ENCODE measurements around the gene CTDSP2. TPM values are rescaled to one million over a fixed set of nuclear protein-coding genes. Genes with fewer than 3 reads are reported as not detected.
A peak's percentile ranks its signal among the peaks of the same experiment; 100 is the strongest.

Gene CTDSP2
- total RNA-seq, 4 donors from 2014 or later, result 106 to 179 (median 150) TPM

GRCh38 chr12:57772429-57773322 lies 73.9 kb downstream of the CTDSP2 start, which contains the start of gene EEF1AKMT3:
TSS of gene EEF1AKMT3 (plus strand) at chr12:57772614. CDS start at chr12:57772725, 111 bp downstream.
- TF ChIP-seq CTCF (IDR thresholded peaks at IDR 0.05), result no peak
- DNase-seq (ENCODE audit: low spot score) (no peak), ATAC-seq (ENCODE audit: low FRiP score) (peak; percentile 58)

- peak; percentile 92 for DNase-seq (ENCODE audit: low spot score)
- ATAC-seq (ENCODE audit: low FRiP score), result peak; percentile 93
- no peak for TF ChIP-seq CTCF (IDR thresholded peaks at IDR 0.05)
Observed at GRCh38 chr12:57771873-57772428, 74.6 kb downstream of the CTDSP2 start, which contains the start of gene METTL1. TSS of gene METTL1 (minus strand) at chr12:57772105. CDS start at chr12:57772083, 22 bp downstream.

- ATAC-seq (ENCODE audit: low FRiP score) (peak; percentile 83), DNase-seq (ENCODE audit: low spot score) (peak; percentile 85)
- TF ChIP-seq CTCF (IDR thresholded peaks at IDR 0.05), result no peak
Observed at GRCh38 chr12:57771236-57771872, 75.2 kb downstream of the CTDSP2 start.

- no peak for DNase-seq (ENCODE audit: low spot score)
- no peak for TF ChIP-seq CTCF (IDR thresholded peaks at IDR 0.05)
- ATAC-seq (ENCODE audit: low FRiP score), result no peak
Observed at GRCh38 chr12:57770734-57771133, 75.8 kb downstream of the CTDSP2 start.

Small RNA genes lying within 50 kb of the gene (small RNA-seq; reads per million reads assigned to genes)
- 1.8 reads per million, percentile 33 among the genes with 10 or more reads in this experiment for gene MIR26A2
- gene RNU6-1083P, result not detected

Other genes starting within 250 kb of the CTDSP2 start
- gene DTX3, start 241.9 kb downstream of the CTDSP2 start, total RNA-seq, result 10 to 100 TPM in 3 of 4 donors, 1 to 10 TPM in 1; 8.0 to 21.7 (median 13.3) TPM
- gene ARHGEF25, start 235.3 kb downstream of the CTDSP2 start, total RNA-seq, result 10 to 100 TPM; 14.7 to 28.8 (median 20.0) TPM
- 1 to 10 TPM in 2 of 4 donors, under 1 TPM in 2; 0.36 to 3.0 (median 1.0) TPM for gene B4GALNT1, start 213.5 kb downstream of the CTDSP2 start, total RNA-seq
- 100 to 1,000 TPM; 259 to 325 (median 286) TPM for gene OS9, start 152.6 kb downstream of the CTDSP2 start, total RNA-seq
- 1 to 10 TPM; 1.2 to 7.1 (median 1.9) TPM for gene AGAP2, start 108.0 kb downstream of the CTDSP2 start, total RNA-seq
- gene TSPAN31, start 101.7 kb downstream of the CTDSP2 start, total RNA-seq, result 10 to 100 TPM; 41.8 to 70.7 (median 65.7) TPM
- 10 to 100 TPM; 81.9 to 96.2 (median 89.0) TPM for gene CDK4, start 94.4 kb downstream of the CTDSP2 start, total RNA-seq
- gene MARCHF9, start 91.6 kb downstream of the CTDSP2 start, total RNA-seq, result 1 to 10 TPM; 2.4 to 8.7 (median 5.1) TPM
- gene CYP27B1, start 79.7 kb downstream of the CTDSP2 start, total RNA-seq, result 1 to 10 TPM in 2 of 4 donors, under 1 TPM in 1, not detected in 1; 0.19 to 5.6 (median 2.8) TPM
- 10 to 100 TPM; 11.2 to 39.3 (median 15.2) TPM for gene METTL1, start 74.6 kb downstream of the CTDSP2 start, total RNA-seq
- 10 to 100 TPM in 1 of 4 donors, 1 to 10 TPM in 3; 6.1 to 10.9 (median 9.3) TPM for gene EEF1AKMT3, start 74.1 kb downstream of the CTDSP2 start, total RNA-seq
- 10 to 100 TPM; 20.2 to 36.6 (median 25.6) TPM for gene TSFM, start 63.9 kb downstream of the CTDSP2 start, total RNA-seq
- 1 to 10 TPM; 6.4 to 9.5 (median 8.7) TPM for gene AVIL, start 28.0 kb downstream of the CTDSP2 start, total RNA-seq
- gene ATP23, start 94.8 kb upstream of the CTDSP2 start, total RNA-seq, result 10 to 100 TPM in 2 of 4 donors, 1 to 10 TPM in 2; 3.6 to 18.3 (median 7.9) TPM